Activated gamma-delta T cell (primary cell): Measurements from ENCODE around the gene AFAP1L1.
"Not testable (repeated sequence)": the region's sequence is repeated elsewhere in the genome, so short reads cannot be mapped to it uniquely, and the experiment has no call there.

Experiments used
- DNase-seq: peaks from one replicate; lab custom pipeline; 2025; lab: John Stamatoyannopoulos, UW

Gene AFAP1L1

DNA sequence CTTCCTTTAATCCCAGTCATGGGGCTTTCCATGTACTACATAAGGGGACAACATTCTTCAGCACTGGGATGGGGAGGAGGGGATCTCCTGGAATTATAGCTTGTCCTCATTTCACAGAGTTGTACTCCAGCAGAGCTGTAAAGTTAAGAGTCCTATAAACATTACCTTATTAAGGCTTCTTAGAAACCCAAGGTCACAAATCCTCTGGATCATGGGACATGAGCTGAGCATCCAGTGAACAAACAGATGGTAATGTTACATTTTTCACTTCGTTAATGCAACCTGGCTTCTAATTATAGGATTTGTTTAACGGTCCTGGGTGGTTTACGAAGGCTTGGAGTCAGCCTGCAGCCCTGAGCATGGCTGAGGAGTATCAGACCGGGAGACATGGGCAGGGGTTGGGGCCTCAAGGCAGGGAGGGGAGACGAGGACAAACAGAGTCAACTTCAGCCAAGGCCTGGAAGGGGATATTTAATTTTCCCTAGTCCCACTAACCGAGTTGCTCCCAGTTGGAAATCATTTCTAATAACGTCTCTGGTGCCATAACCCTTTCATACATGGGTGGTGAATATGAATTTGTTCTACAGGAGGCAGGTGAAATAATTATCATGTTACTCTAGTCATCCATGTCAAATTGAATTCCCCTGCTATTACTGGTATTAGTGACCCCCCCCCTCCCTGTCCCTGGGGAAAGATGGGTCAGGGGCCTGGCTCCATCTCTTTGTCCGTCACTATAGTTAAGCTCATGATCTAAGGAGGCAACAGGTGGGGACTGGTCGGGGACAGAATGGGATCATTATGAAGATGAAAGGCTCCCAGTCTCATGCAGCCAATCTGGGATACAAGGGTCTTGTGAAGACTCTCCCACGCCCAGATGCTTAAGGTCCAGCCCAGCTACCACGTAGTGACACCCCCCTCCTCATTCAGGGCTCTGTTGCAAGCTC is 118.2 kb downstream of the AFAP1L1 start:
- no peak for DNase-seq

DNA sequence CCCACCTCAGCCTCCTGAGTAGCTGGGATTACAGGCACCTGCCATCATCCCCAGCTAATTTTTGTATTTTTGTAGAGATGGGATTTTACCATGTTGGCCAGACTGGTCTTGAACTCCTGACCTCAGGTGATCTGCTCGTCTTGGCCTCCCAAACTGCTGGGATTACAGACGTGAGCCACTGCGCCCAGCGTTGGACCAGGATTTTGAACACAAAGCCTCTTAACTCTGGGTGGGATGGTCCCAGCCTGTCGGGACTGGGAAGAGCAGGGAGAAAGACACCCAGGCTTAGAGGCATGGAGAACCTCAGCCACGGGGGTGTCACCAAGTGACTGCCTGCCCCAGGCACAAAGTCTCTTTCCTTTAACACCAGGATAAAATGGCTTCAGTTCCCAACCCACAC is 119.4 kb downstream of the AFAP1L1 start:
- not testable (repeated sequence) for DNase-seq
